SW480 (cell line): Measurements from ENCODE around the gene IREB2.
"Not testable (repeated sequence)": the region's sequence is repeated elsewhere in the genome, so short reads cannot be mapped to it uniquely, and the experiment has no call there.

Experiments
- DNase-seq: peaks from one replicate; pipeline ENCODE4 v3.0.0-alpha.2; 2016; ENCODE audit warnings: low spot score

Gene IREB2

GRCh38 chr15:78437762-78438618 is at the start of gene IREB2:
Gene IREB2 (plus strand): TSS chr15:78438216. CDS start chr15:78438338, 122 bp downstream.
- peak; percentile 98 for DNase-seq

GRCh38 chr15:78388865-78389264 is 49.2 kb upstream of the IREB2 start:
- DNase-seq = no peak

- DNase-seq = no peak
Measured at GRCh38 chr15:78389322-78389721, 48.7 kb upstream of the IREB2 start.

GRCh38 chr15:78389738-78390137 is 48.3 kb upstream of the IREB2 start:
- no peak for DNase-seq

GRCh38 chr15:78390242-78390641 is 47.8 kb upstream of the IREB2 start:
- DNase-seq = no peak

GRCh38 chr15:78390826-78391225 is 47.2 kb upstream of the IREB2 start:
- DNase-seq = no peak

- DNase-seq = no peak
Measured at GRCh38 chr15:78391781-78392180, 46.2 kb upstream of the IREB2 start.

GRCh38 chr15:78392430-78392829 is 45.6 kb upstream of the IREB2 start:
- DNase-seq = no peak

- no peak for DNase-seq
Measured at GRCh38 chr15:78393137-78393536, 44.9 kb upstream of the IREB2 start.

GRCh38 chr15:78394026-78394425 is 44.0 kb upstream of the IREB2 start:
- no peak for DNase-seq

GRCh38 chr15:78394981-78395616 is 42.9 kb upstream of the IREB2 start:
- no peak for DNase-seq

- DNase-seq = no peak
Measured at GRCh38 chr15:78396186-78396814, 41.7 kb upstream of the IREB2 start.

- no peak for DNase-seq
Measured at GRCh38 chr15:78396976-78397375, 41.0 kb upstream of the IREB2 start.

- DNase-seq = no peak
Measured at GRCh38 chr15:78397382-78397781, 40.6 kb upstream of the IREB2 start.

GRCh38 chr15:78398076-78398825 is 39.8 kb upstream of the IREB2 start:
- DNase-seq = no peak

GRCh38 chr15:78399091-78399490 is 38.9 kb upstream of the IREB2 start:
- no peak for DNase-seq

- DNase-seq = no peak
Measured at GRCh38 chr15:78402061-78402610, 35.9 kb upstream of the IREB2 start.

GRCh38 chr15:78404125-78404524 is 33.9 kb upstream of the IREB2 start:
- no peak for DNase-seq

- not testable (repeated sequence) for DNase-seq
Measured at GRCh38 chr15:78404796-78405195, 33.2 kb upstream of the IREB2 start.

- DNase-seq = no peak
Measured at GRCh38 chr15:78405336-78405924, 32.6 kb upstream of the IREB2 start.

- DNase-seq = no peak
Measured at GRCh38 chr15:78406016-78406585, 31.9 kb upstream of the IREB2 start.
